KBM-7 (cell line): ENCODE data around the gene UVRAG.
"Not testable (repeated sequence)": the region's sequence is repeated elsewhere in the genome, so short reads cannot be mapped to it uniquely, and the experiment has no call there.

Experiments
- DNase-seq: peaks from one replicate; pipeline ENCODE4 v3.0.0-alpha.2; 2015
- in situ Hi-C: fragments of 300-500 bp; cut with MboI; formaldehyde crosslinking; loops from 2 replicates; pipeline ENCODE4 v1.14.3; 2020; ENCODE audit warnings: low sequenced_read_pairs, low pct_unique_long_range_greater_than_20kb, mixed read lengths

UVRAG gene

DNA sequence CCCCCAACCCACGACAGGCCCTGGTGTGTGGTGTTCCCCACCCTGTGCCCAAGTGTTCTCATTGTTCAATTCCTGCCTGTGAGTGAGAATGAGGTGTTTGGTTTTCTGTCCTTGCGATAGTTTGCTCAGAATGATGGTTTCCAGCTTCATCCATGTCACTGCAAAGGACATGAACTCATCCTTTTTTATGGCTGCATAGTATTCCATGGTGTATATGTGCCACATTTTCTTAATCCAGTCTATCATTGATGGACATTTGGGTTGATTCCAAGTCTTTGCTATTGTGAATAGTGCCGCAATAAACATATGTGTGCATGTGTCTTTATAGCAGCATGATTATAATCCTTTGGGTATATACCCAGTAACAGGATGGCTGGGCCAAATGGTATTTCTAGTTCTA lies 158.7 kb downstream of the UVRAG start:
- DNase-seq, in situ Hi-C loops: not testable (repeated sequence)

DNA sequence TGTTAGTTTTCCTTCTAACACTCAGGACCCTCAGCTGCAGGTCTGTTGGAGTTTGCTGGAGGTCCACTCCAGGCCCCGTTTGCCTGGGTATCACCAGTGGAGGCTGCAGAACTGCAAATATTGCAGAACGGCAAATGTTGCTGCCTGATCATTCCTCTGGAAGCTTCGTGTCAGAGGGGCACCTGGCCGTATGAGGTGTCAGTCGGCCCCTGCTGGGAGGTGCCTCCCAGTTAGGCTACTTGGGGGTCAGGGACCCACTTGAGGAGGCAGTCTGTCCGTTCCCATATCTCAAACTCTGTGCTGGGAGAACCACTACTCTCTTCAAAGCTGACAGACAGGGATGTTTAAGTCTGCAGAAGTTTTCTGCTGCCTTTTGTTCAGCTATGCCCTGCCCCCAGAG lies 164.1 kb downstream of the UVRAG start:
- DNase-seq, in situ Hi-C loops: not testable (repeated sequence)

DNA sequence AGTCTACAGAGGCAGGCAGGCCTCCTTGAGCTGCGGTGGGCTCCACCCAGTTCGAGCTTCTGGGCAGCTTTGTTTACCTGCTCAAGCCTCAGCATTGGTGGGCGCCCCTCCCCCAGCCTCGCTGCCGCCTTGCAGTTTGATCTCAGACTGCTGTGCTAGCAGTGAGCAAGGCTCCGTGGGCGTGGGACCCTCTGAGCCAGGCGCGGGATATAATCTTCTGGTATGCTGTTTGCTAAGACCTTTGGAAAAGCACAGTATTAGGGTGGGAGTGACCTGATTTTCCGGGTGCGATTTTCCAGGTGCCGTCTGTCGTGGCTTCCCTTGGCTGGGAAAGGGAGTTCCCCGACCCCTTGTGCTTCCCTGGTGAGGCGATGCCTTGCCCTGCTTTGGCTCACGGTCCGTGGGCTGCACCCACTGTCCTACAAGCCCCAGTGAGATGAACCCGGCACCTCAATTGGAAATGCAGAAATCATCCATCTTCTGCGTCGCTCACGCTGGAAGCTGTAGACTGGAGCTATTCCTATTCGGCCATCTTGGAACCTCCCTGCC lies 164.5 kb downstream of the UVRAG start:
- in situ Hi-C loops, DNase-seq: not testable (repeated sequence)

DNA sequence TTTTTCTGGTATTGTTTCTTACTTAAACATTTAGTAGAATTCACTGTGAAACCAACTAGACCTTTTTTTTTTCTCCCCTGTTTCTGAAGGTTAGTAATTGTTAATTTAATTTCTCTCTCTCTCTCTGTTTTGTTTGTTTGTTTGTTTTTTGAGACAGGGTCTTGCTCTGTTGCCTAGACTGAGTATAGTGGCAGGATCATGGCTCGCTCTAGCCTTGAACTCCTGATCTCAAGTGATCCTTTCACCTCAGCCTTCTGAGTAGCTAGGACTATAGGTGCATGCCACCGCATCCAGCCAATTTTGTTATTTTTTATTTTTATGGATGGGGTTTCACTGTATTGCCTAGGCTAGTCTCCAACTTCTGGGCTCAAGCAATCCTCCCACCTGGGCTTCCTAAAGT lies 165.0 kb downstream of the UVRAG start:
- DNase-seq: no peak
- in situ Hi-C loops: no loop called here

DNA sequence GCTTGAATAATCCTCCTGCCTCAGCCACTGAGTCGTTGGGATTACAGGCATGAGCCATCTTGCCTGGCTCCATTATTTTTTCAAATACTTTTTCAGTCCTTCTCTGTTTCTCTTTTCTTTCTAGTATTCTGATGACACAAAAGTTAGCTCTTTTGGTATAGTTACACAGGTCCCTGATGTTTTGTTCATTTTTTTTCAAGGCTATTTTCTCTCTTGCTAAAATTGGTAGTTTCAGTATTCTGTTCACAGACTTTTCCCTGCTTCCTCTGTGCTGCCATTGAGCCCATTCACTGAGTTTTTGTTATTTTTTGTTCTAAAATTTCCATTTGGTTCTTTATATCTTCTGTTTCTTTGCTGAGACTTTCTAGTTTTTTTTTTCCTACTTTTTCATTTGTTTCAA lies 166.5 kb downstream of the UVRAG start:
- DNase-seq: no peak
- in situ Hi-C loops: no loop called here

DNA sequence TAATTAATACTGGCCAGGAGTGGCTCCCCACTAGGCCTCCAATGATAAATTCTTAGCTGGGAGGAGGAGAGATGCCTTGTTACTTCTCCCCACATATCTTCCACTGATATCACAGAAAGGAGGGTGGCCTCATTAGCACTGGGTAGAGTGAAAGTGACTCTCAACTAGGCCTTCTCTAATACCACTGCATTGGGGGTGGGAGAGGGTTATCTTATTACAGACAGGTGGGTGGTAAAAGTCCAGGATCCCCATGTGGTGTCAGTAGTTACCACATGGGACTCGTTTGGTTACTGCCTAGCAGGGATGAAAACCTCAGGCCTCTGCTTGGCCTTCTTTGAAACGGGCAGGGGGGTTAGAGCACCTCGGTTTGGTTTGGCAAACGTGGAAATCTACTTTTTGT lies 167.3 kb downstream of the UVRAG start:
- in situ Hi-C loops: no loop called here

DNA sequence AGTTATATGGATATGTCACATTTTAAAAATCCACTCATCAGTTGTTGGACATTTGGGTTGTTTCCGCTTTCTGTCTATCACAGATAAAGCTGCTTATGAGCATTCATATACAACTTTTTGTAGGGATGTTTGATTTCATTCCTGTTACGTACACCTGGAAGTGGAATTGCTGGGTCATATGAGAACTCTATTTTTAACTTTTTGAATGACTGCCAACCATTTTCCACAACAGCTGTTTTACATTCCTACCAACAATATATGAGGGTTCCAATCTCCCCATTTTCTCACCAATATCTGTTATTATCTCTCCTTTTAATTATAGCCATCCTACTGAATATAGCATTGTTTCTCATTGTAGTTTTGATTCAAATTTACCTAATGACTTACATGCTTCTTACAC lies 172.0 kb downstream of the UVRAG start:
- in situ Hi-C loops: no loop called here
- no peak for DNase-seq

More for the DNA sequence above, 167.3 kb downstream of the UVRAG start:
- no peak for DNase-seq

DNA sequence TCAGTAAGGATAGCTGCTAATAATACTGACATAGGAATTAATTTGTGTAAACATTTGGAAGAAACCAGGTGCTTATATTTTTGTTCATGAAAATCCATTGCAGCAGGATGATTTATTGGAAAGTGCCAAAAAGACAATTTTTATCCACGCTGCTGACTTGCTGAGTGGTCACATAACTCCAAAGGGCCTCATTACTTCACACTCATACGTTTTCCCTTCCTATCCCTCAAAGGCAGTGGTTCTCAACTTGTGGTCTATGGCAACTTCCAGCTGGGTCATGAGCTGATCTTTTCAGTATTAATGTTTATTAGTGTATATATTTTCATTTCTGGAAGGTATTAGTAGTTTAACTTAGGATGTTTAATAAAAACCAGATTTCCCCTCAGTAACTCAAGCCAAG lies 178.1 kb downstream of the UVRAG start:
- DNase-seq: no peak
- in situ Hi-C loops: no loop called here

DNA sequence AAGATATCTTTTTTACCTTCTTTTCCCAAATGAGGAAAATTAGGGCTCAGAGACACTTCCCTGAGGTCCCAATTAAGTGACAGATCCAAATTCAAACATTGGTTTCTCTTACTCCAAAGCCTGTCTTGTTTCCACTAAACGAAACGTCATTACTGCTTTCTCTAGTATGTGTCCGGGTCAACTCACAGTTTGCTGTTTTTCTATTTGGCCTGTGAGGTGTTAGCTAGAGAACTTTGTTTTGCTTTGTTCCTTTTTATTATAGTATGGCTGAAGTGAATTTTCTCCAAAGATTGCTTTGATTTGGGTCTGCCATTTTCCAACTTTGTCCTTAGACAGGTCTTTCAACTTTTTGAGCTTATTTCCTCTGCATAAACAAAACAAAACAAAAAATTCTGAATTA lies 179.6 kb downstream of the UVRAG start:
- in situ Hi-C loops: no loop called here
- no peak for DNase-seq

DNA sequence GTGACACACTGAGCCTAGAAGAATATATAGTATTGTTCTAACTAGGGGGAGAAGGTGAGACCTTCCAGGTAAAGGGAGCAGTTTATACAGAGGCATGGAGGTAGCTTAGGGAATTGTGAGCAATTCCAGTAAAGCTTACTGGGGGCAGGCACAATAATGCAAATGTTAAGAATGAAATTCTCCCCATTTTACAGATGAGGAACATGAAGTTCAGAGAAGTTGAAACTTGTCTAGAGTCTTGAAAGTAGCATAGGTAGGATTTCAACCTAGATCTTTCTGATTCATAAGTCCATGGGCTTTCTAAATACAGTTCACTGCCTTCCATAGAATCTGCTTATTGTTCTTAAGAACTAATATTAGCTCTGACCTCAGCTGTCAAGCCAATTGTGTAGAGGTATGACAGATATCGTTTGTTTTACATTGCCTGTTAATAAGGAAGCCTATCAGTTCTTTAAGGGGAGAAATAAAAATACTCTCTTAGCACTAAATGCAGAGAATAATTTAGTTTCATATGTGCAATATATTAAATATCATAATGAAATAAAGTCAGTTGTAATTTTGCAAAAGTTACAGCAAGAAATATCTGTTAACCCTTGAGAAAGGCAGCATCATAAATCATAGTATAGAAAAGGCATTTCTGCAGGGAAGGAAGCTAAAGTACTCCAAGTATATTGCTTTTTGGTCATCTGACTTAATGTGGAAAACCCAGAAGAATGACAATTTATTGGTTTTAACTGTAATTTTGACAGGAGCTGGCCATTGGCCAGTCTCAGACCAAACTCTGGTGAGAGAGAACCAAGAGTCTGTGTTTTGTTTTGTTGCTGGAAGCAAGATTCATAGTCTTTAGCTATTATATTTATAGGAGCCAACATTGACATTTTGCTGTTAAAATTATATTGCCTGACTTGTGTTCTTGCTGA lies 181.8 kb downstream of the UVRAG start:
- no peak for DNase-seq
- in situ Hi-C loops: no loop called here

DNA sequence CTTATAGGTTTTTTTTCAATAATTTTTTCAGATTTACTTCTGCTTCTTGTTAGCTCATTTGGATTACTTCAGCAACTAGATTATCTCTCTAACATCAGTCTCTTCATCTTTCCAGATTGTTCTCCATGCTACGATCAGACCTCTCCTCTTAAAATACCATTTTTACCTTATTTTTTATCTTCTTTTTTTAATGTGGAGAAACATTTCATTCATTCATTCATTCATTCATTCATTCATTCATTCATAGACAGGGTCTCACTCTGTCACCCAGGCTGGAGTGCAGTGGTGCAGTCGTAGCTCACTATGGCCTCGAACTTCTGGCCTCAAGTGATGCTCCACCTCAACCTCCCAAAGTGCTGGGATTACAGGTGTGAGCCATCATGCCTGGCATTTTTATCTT lies 189.4 kb downstream of the UVRAG start:
- DNase-seq: no peak
- in situ Hi-C loops: no loop called here

DNA sequence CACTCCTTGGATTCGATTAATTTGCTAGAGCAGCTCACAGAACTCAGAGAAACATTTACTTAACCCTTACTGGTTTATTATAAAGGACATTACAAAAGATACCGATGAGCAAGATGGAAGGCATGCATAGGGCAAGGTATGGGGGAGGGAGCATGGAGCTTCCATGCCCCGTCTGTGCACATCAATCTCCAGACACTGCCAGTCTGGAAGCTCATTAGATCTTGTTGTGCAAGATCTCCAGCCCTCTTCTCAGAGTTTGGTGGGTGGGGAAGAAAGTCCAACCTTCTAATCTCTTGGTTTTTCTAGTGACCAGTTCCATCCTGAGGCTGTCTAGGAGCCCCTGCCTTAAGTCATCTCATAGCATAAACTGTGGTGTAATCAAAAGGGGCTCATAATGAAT lies 190.7 kb downstream of the UVRAG start:
- in situ Hi-C loops: no loop called here
- DNase-seq: no peak

DNA sequence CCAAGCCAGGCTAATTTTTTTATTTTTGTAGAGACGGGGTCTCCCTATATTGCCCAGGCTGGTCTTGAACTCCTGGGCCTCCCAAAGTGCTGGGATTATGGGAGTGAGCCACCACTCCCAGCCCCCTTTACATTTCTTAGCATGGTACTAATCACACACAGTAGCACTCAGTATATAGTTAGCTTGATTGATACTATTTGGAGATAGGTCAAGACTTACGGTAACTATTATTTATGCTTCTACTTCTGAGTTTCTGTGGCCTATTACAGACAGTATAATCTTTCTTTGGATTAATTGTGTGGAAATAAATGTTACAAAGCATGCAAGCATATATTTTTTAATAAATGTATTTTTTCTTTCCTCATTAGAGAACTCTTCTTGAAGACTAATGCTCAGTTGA lies 192.2 kb downstream of the UVRAG start:
- in situ Hi-C loops: no loop called here
- no peak for DNase-seq

DNA sequence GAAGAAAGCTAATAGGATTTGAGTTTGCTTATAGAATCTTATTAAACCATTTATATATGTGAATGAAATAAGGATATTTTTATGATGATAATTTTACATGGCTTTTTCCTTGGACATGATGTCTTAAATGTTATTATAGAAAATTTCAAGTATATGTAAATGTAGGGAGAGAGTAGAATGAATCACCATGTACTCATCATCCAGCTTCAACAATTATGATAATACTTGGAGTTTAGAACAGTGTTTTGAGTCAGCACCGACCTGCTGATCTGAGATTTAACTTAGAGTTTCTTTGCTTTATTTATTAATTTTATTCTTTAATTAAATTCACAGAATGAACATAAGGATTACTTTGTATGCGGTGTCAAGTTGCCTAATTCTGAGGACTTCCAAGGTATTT lies 193.5 kb downstream of the UVRAG start:
- in situ Hi-C loops: no loop called here

DNA sequence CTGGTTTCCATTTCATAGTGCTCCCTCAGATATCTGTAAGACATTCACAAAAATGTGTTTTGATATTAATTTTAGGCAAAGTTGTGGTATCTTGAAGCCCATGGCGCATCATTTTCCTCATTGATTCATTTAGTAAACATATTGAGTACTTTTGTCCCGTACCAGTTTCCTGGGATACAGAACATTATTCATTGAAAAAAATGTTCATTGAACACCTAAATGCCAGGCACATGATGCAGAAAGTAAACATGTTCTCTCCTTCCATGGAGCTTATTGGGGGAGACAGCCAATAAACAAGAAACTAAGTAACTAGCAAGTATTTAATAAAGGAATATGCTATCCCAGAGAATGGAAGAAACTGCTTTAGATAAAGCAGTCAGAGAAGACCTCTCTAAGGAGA lies 195.0 kb downstream of the UVRAG start:
- no peak for DNase-seq
- in situ Hi-C loops: no loop called here

More for the DNA sequence above, 193.5 kb downstream of the UVRAG start:
- DNase-seq: no peak

DNA sequence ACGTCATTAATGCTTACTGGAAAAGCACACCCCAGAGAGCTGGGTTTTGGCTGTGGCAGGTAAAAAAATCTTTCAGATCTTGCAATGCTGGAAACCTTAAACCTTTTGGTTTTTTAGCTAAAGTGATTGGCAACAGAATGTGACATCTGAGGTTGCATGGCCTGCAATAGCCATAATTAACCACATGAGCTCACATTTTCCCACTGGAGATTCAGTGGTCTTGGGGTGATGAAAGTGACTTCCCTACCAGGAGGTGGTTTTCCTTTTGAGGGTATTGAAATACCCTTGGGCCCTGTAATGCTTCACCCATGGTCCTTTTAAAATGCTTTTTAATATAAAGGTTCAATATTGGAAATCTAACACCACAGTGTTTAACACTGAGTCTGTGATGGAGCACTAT lies 198.5 kb downstream of the UVRAG start:
- no peak for DNase-seq
- in situ Hi-C loops: no loop called here

DNA sequence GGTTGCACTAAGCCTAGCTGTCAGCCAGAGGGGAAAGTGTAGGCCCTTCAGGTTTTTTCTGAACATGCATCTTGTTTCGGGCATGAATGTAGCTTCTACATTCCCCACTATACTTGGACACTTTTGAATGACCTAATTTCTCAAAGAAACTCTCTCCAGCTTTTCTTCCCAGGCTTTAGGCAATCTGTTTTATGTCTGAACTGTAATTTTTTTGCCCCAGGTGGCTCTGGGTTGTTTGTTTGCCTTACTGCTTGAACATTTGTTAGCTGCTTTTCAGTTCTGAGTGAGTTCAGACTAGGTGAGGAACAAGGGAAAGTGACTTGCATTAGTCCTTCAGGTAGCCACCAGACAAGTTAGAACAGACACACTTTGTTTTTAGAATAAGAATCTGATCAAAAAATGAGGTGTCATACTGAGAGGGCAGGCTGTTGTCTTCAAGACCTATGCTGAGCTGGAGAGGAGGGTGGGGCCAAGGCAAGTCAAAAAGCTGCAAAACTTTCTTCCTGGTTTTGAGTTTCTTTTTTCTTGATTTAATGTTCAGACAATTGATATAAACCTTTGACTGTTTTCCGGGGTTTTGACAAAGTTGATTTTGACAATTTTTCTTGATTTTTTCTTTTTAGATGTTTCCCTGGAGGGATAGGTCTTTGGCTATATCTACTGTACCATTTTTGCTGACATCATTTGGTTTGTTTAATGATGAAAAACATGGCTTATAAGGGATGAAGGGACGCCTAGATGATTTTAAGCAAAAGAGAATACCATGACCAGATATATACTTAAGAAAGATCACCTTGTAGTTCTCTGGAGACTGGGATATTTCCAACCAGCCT lies 208.4 kb downstream of the UVRAG start:
- DNase-seq: no peak

DNA sequence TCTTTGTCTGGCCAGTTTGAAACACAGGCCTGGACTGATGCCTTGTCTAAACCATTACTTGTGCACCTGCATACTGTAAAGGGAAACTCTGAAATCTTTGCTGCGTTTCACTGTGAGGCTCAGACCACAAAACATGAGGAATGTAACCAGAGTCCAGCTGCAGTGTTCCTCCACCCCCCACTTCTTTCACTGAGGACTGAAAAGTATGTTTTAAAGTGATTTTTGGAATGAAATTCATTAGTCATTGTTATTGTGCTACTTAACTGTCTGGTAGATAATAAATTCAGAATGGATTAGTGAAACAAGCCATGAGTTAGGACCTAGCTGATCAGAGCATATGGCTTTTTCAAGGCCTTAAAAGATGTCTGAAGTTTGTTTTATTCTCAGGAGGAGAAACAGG lies 210.1 kb downstream of the UVRAG start:
- DNase-seq: no peak
- in situ Hi-C loops: no loop called here

More for the DNA sequence above, 208.4 kb downstream of the UVRAG start:
- in situ Hi-C loops: no loop called here

DNA sequence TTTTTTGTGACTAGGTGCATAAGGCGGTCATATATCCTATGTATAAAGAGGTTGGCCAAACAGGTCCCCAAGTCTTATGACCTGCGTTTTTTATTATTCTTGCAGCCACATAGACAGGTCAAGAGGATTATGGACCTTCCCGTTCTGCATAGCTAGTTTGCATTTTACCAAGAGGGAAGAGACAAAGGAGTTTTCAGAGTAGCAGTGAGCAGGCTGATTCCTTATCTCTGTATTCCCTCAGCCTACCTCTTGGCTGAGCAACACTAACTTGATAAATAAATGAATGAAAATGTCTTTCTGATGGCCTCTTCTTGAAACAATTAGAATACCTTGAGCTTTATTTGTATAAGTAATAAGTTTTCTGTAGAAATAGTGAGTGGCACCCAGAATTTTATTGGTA lies 210.8 kb downstream of the UVRAG start:
- DNase-seq: no peak

DNA sequence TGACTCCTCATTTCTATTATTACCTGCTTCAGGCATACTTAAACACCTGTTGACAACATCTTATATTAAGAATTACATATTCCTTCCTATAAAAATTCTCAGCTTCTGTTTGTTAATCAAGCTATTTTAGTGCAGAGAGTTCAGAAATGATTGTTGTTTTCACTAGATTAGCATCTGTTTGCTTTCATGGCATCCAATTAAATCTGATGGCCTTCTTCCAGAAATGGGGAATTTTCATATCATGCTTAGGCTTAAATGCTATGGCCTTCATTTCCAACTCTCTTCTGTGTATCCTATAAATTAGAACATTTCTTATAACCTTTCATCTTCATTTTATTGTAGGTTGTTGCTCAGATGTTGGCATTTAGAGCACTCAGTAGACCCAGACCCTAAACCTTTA lies 211.3 kb downstream of the UVRAG start:
- in situ Hi-C loops: no loop called here
- DNase-seq: no peak

More for the DNA sequence above, 210.8 kb downstream of the UVRAG start:
- in situ Hi-C loops: no loop called here
